Adipose tissue (tissue), 3 donors: ENCODE measurements around the gene CHD9. TPM values are rescaled to one million over a fixed set of nuclear protein-coding genes. Genes with fewer than 3 reads are reported as not detected.
"Not testable (repeated sequence)": the region's sequence is repeated elsewhere in the genome, so short reads cannot be mapped to it uniquely, and the experiment has no call there.

ENCODE experiments used
- H3K27ac ChIP-seq: one replicate; pipeline ENCODE4 v1.5.1; 2013; ENCODE audit warnings: low read depth, low read length
- WGBS, 3 donors: extraction: QIAGEN DNeasy Blood & Tissue Kit; methylation state at CpG; one replicate each; pipeline ENCODE4 v1.1.7; 2013; 5-methylcytosine and 5-hydroxymethylcytosine counted together
- polyA plus RNA-seq, 3 donors: library from polyadenylated mRNA; stranded (reverse); fragments of 200-250 nt; gene quantifications; one replicate each; pipeline ENCODE4 v1.2.3, GENCODE V29; 2013
- donor health status: healthy with polysubstance abuse.
- donor health status: Bipolar disorder and iron deficiency.
- donor health status: healthy.

Gene CHD9
- 10 to 100 TPM; 11.7 to 20.1 (median 15.4) TPM for polyA plus RNA-seq

GRCh38 chr16:53054670-53055485, at the start of gene CHD9:
Gene CHD9 (plus strand): TSS chr16:53054991. CDS start chr16:53156090, 101,099 bp downstream.
- 0 to 1% (median 0%) methylated on average over 57 to 62 of the region's 62 CpGs for WGBS, 3 donors
- peak within 1 kb of the TSS; percentile 54 for H3K27ac ChIP-seq

DNA sequence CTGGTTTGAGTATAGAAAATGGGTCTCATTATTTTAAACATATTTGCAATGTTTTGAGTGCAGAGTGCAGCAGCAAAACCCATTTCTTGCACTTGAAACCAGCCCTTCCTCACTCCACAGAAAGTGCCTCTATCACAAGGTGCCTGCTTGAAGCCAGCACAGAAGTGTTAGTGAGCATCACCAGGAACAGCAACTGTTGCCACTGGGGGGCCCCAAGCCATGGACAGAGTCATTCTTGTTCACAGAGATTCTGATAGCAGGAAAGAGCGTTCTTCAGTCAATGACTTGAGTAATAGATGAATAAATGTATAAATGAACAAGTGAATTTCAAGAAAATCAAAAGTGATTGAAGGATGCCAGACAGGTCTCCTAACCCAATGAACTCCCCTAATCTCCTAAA, 47.7 kb upstream of the CHD9 start:
- H3K27ac ChIP-seq = no peak overlapping the region
- WGBS, 3 donors = 83 to 91% (median 90%) methylated on average over 1 of the region's 1 CpG

- no peak overlapping the region for H3K27ac ChIP-seq
- WGBS, 3 donors = 42 to 51% (median 48%) methylated on average over 4 of the region's 4 CpGs
Observed at GRCh38 chr16:53014287-53014686, 40.5 kb upstream of the CHD9 start.

- H3K27ac ChIP-seq = no peak overlapping the region
- WGBS, 3 donors = 75 to 88% (median 88%) methylated on average over 2 of the region's 2 CpGs
Observed at GRCh38 chr16:53018834-53019416, 35.9 kb upstream of the CHD9 start.

DNA sequence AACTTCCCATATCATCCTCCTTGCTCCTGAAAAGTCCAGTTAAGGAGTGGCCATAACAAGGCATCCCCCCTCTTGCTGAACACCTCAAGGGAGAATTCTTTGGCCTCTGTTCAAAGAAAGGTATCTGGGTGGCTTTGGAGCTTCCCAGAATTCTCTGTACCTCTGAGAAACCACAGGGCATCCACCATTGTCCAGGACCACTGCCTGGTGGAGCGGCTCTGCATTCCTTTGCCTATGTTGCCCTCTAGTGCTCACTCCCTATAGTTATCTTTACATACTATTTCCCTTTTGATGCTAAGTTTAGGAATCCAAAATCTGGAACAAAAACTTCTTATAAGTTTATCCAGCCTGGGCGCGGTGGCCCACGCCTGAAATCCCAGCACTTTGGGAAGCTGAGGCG, 32.4 kb upstream of the CHD9 start:
- WGBS, 3 donors = 6 to 10% (median 9%) methylated on average over 5 of the region's 5 CpGs
- H3K27ac ChIP-seq = no peak overlapping the region

- WGBS, 3 donors = 94 to 99% (median 96%) methylated on average over 4 of the region's 4 CpGs
- H3K27ac ChIP-seq = no peak overlapping the region
Observed at GRCh38 chr16:53024045-53024444, 30.7 kb upstream of the CHD9 start.

DNA sequence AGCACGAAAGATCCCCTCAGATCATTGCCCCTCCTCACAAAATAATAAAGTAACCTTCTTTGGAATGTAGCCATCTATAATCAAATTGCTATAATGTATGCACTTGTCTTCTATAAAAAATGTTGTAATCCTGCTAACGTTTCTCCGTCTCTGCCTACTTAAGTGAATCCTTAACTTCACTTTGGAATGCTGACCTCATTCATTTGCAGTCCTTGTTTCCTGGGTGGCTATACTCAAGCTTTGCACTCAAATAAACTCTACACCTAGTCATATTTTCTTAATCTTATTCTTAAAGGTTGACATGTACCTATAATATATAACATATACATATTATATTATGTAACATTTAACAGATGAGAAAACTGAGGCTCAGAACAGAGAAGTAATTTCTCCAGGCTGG, 24.8 kb upstream of the CHD9 start:
- no peak overlapping the region for H3K27ac ChIP-seq
- whole genome bisulfite sequencing, 3 donors = 66 to 88% (median 82%) methylated on average over 3 of the region's 3 CpGs

GRCh38 chr16:53031323-53031942, 23.4 kb upstream of the CHD9 start:
- WGBS, 3 donors = 50 to 52% (median 50%) methylated on average over 2 of the region's 2 CpGs
- H3K27ac ChIP-seq = no peak overlapping the region

DNA sequence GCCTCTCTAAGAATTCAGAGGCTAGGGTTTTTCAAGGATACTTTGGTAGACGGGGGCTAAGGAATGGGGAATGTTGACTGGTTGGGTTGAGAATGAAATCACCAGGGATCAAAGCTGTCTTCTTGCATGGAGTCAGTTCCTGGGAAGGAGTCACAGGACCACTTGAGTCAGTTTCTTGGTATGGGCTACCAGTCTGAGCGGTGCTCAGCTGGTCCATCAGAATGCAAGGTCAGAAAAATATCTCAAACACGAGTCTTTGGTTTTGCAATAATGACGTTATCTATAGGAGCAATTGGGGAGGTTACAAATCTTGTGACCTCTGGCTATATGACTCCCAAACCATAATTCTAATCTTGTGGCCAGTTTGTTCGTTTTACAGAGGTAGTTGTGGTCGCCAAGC, 20.5 kb upstream of the CHD9 start:
- no peak overlapping the region for H3K27ac ChIP-seq
- WGBS, 3 donors = 79 to 88% (median 85%) methylated on average over 6 of the region's 6 CpGs

DNA sequence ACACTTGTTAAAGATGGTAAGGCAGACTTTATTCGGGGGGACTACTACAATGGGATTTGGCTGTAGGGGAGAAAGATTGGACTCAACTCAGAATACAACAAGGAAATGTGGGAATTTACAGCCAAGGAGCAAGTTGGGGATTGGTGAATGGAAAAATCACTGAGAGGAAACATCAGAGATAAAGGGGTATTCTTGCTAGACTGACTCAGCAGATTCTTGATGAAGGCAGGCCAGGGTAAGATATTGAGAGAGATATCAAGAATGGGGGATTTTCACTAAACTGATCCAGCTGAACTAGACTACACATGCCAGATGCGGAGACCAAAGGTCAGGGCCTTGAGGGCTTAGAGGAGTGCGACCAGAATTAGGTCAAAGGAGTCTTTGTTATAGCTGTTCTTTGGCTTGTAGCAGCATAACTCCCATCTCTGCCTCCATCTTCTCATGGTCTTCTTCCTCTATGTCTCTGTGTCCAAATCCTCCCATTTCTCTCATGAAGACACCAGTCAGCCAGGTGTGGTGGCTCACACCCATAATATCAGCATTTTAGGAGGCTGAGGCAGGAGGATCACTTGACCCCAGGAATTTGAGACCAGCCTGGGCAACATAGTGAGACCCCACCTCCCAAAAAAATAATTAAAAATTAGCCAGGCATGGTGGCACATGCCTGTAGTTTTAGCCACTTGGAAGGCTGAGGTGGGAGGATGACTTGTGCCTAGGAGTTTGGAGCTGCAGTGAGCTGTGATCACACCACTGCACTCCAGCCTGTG, 19.4 kb upstream of the CHD9 start:
- H3K27ac ChIP-seq = no peak overlapping the region
- WGBS, 3 donors = 72 to 90% (median 78%) methylated on average over 3 of the region's 3 CpGs

- H3K27ac ChIP-seq = no peak overlapping the region
- 78 to 94% (median 86%) methylated on average over 6 of the region's 6 CpGs for WGBS, 3 donors
Observed at GRCh38 chr16:53036066-53036465, 18.7 kb upstream of the CHD9 start.

GRCh38 chr16:53036711-53037110, 18.1 kb upstream of the CHD9 start:
- WGBS, 3 donors = 71 to 85% (median 79%) methylated on average over 6 of the region's 6 CpGs
- H3K27ac ChIP-seq = not testable (repeated sequence)

DNA sequence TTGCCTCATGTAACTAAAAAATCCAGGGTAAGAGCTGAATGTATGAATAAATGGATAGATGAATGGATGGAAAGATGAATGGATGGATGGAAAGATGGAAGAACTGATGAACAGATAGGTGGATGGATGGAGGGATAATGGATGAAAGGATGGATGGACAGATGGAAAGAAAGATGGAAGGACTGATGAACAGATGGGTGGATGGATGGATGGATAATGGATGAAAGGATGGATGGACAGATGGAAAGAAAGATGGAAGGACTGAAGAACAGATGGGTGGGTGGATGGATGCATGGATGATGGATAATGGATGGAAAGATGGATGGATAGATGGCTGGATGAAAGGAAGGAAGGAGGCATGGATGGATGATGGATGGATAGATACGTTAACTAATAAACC, 14.0 kb upstream of the CHD9 start:
- WGBS, 3 donors = 82 to 83% (median 82%) methylated on average over 1 of the region's 1 CpG
- H3K27ac ChIP-seq = no peak overlapping the region

DNA sequence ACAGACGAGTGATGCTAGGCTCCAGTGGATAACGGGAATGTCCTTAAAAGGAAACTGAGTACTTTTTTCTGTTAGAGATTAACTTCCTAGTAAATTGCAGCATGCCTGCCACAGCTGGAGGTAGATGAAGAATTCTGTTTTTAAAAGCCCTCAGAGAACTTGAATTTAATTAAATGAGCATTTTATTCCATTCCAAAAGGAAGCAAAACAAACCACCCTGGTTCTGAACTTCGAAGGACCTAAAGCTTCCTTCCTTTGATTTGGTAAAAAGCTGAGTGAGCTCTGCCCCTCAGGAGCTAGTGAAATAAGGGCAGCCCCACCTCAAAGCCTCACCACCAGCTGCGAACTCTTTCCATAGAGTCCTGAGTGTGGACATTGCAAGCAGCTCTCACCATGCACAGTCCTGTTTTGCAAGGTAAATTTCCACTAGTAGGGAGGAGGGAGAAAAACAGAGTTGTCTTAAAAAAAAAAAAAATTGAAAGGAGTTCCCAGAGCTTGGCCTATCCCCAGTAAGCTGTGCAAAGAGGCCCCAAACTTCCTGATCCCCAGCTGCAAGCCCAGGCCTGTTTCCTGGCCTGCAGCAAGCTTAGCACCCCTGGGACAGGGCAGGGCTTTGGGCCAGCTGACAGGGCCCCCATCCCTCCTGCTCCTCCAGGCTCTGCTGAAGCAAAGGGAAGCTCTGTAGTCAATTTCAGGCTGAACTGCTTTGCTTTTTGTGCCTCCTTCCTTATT, 13.3 kb upstream of the CHD9 start:
- no peak overlapping the region for H3K27ac ChIP-seq
- 16 to 38% (median 25%) methylated on average over 4 of the region's 4 CpGs for WGBS, 3 donors

GRCh38 chr16:53042235-53042701, 12.5 kb upstream of the CHD9 start:
- H3K27ac ChIP-seq = no peak overlapping the region
- WGBS, 3 donors = 34 to 59% (median 41%) methylated on average over 5 of the region's 5 CpGs

DNA sequence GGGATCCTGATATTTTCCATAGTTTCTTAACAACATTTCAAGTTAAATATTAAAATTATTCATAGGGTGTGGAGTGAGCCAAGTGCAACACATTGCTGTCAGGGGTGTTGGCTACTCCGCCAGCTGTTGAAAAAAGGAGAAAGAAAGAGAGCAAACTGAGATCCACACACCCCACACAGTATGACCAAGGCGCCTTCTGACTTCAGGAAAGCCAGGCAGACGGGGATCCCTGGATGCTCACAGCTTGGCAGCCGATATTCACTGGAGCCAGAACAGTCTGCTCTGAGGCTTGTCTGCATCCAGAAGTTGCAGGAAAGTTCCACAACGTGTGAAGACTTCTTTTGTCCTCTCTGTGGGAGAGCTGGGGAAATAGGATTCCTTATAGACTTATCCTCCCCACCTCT, 11.4 kb upstream of the CHD9 start:
- 36 to 59% (median 36%) methylated on average over 5 of the region's 5 CpGs for WGBS, 3 donors

DNA sequence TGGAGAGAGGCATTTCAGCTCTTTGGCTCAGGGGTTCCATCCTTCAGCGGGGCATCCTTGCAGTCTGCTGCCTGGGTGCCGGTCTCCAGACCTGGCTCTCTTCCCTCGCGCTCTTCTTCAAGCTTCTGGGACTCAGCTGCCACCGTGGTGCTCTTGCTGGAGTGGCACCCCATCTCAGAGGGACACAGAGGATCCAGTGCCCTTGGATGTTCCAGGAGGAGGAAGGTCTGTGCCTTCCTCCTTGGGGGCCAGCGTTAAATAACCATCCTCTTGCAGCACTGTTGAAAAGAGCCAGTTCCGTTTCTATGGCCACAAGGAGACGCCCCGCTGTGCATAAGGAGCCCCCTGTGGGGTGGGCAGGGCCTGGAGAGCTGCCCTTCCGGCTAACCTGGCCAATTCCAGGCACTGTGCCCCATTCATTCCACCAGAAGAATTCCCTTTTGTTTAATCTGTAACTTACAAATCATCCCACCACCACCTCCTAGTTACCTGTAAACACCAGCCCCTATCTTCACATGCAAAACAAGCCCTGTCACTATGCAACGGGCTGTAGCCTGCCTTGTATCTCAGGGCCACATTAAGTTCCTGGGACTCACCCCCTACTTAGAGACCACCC, 10.7 kb upstream of the CHD9 start:
- WGBS, 3 donors = 27 to 53% (median 47%) methylated on average over 11 of the region's 11 CpGs
- H3K27ac ChIP-seq = no peak overlapping the region

More for the DNA sequence above, 11.4 kb upstream of the CHD9 start:
- H3K27ac ChIP-seq = no peak overlapping the region
